Neuron (in vitro differentiated cells): ENCODE measurements around the gene EBPL.
A peak's percentile ranks its signal among the peaks of the same experiment; 100 is the strongest.
"Not testable (repeated sequence)": the region's sequence is repeated elsewhere in the genome, so short reads cannot be mapped to it uniquely, and the experiment has no call there.

Experiments used
- H2AFZ ChIP-seq: one replicate; pipeline ENCODE4 v1.6.1; 2013; ENCODE audit warnings: low read depth, mild to moderate bottlenecking, inconsistent platforms, low read length, moderate library complexity
- H3K27me3 ChIP-seq: one replicate; pipeline ENCODE4 v1.6.1; 2013; ENCODE audit warnings: low read length; ENCODE audit not compliant: insufficient read depth
- H3K36me3 ChIP-seq: one replicate; pipeline ENCODE4 v1.6.1; 2013; ENCODE audit warnings: low read length; ENCODE audit not compliant: insufficient read depth
- H3K4me1 ChIP-seq: one replicate; pipeline ENCODE4 v1.6.1; 2013; ENCODE audit warnings: low read length; ENCODE audit not compliant: insufficient read depth
- H3K4me3 ChIP-seq: 2 replicates; pipeline ENCODE4 v1.5.1; 2013; ENCODE audit warnings: mild to moderate bottlenecking, low read length, moderate library complexity
- H3K9me3 ChIP-seq: one replicate; pipeline ENCODE4 v1.6.1; 2013; ENCODE audit warnings: low read length

EBPL gene

GRCh38 chr13:49690995-49691784 lies at the start of gene EBPL:
EBPL (minus strand) TSS chr13:49691486; CDS start chr13:49691424, 62 bp downstream.
- H3K9me3 ChIP-seq, result no peaks in the 10 kb centered on the region

GRCh38 chr13:49740870-49741269 lies 49.6 kb upstream of the EBPL start:
- no peaks in the 10 kb centered on the region for H3K9me3 ChIP-seq
- H3K27me3 ChIP-seq, result no peaks in the 10 kb centered on the region
- no peak overlapping the region for H3K4me3 ChIP-seq
- no peaks in the 10 kb centered on the region for H3K4me1 ChIP-seq
- peaks cover 43% of the 10 kb centered on the region for H3K36me3 ChIP-seq
- no peak overlapping the region for H2AFZ ChIP-seq

More at GRCh38 chr13:49690995-49691784, at the start of gene EBPL:
- H2AFZ ChIP-seq, result peak within 1 kb of the TSS; percentile 75
- peak within 1 kb of the TSS; percentile 84 for H3K4me3 ChIP-seq
- no peaks in the 10 kb centered on the region for H3K27me3 ChIP-seq
- peaks cover 11% of the 10 kb centered on the region for H3K36me3 ChIP-seq
- no peaks in the 10 kb centered on the region for H3K4me1 ChIP-seq

GRCh38 chr13:49739498-49740187 lies 48.4 kb upstream of the EBPL start:
- Histone ChIP-seq H3K27me3 (no peaks in the 10 kb centered on the region), H3K4me1 (no peaks in the 10 kb centered on the region), H2AFZ (no peak overlapping the region), H3K9me3 (no peaks in the 10 kb centered on the region), H3K36me3 (peaks cover 34% of the 10 kb centered on the region), H3K4me3 (no peak overlapping the region)

GRCh38 chr13:49733181-49733951 lies 42.1 kb upstream of the EBPL start:
- H3K4me3 ChIP-seq, result no peak overlapping the region
- H3K4me1 ChIP-seq, result no peaks in the 10 kb centered on the region

GRCh38 chr13:49731766-49732165 lies 40.5 kb upstream of the EBPL start:
- Histone ChIP-seq H3K4me1 (no peaks in the 10 kb centered on the region), H3K36me3 (peaks cover 32% of the 10 kb centered on the region), H2AFZ (no peak overlapping the region), H3K4me3 (no peak overlapping the region), H3K27me3 (no peaks in the 10 kb centered on the region), H3K9me3 (peaks cover 4% of the 10 kb centered on the region)

More at GRCh38 chr13:49733181-49733951, 42.1 kb upstream of the EBPL start:
- Histone ChIP-seq H2AFZ (no peak overlapping the region), H3K36me3 (peaks cover 28% of the 10 kb centered on the region), H3K9me3 (peaks cover 2% of the 10 kb centered on the region), H3K27me3 (no peaks in the 10 kb centered on the region)

GRCh38 chr13:49716615-49717014 lies 25.3 kb upstream of the EBPL start:
- Histone ChIP-seq H3K4me1 (no peaks in the 10 kb centered on the region), H3K27me3 (no peaks in the 10 kb centered on the region), H3K36me3 (peaks cover 53% of the 10 kb centered on the region)

GRCh38 chr13:49714757-49715156 lies 23.5 kb upstream of the EBPL start:
- Histone ChIP-seq H3K27me3 (no peaks in the 10 kb centered on the region), H3K36me3 (peaks cover 53% of the 10 kb centered on the region), H3K4me1 (no peaks in the 10 kb centered on the region), H3K9me3 (peaks cover 9% of the 10 kb centered on the region), H2AFZ (no peak overlapping the region), H3K4me3 (no peak overlapping the region)

More at GRCh38 chr13:49716615-49717014, 25.3 kb upstream of the EBPL start:
- H3K9me3 ChIP-seq, result peaks cover 9% of the 10 kb centered on the region
- H2AFZ ChIP-seq, result no peak overlapping the region
- H3K4me3 ChIP-seq, result no peak overlapping the region

GRCh38 chr13:49711218-49711863 lies 20.1 kb upstream of the EBPL start:
- Histone ChIP-seq H3K27me3 (no peaks in the 10 kb centered on the region), H3K4me3 (no peak overlapping the region), H3K9me3 (peaks cover 4% of the 10 kb centered on the region), H2AFZ (no peak overlapping the region), H3K4me1 (no peaks in the 10 kb centered on the region), H3K36me3 (peaks cover 43% of the 10 kb centered on the region)

- peaks cover 53% of the 10 kb centered on the region for H3K36me3 ChIP-seq
- not testable (repeated sequence) for H2AFZ ChIP-seq, H3K27me3 ChIP-seq, H3K9me3 ChIP-seq, H3K4me1 ChIP-seq, H3K4me3 ChIP-seq
Observed at GRCh38 chr13:49704264-49704663, 13.0 kb upstream of the EBPL start.

- Histone ChIP-seq H2AFZ (no peak overlapping the region), H3K9me3 (no peaks in the 10 kb centered on the region), H3K4me3 (no peak overlapping the region), H3K4me1 (no peaks in the 10 kb centered on the region), H3K27me3 (no peaks in the 10 kb centered on the region), H3K36me3 (peaks cover 50% of the 10 kb centered on the region)
Observed at GRCh38 chr13:49701491-49701890, 10.2 kb upstream of the EBPL start.

GRCh38 chr13:49697468-49697867 lies 6.2 kb upstream of the EBPL start:
- peaks cover 29% of the 10 kb centered on the region for H3K36me3 ChIP-seq
- no peak overlapping the region for H2AFZ ChIP-seq
- no peaks in the 10 kb centered on the region for H3K27me3 ChIP-seq
- no peaks in the 10 kb centered on the region for H3K4me1 ChIP-seq
- no peaks in the 10 kb centered on the region for H3K9me3 ChIP-seq
- H3K4me3 ChIP-seq, result no peak overlapping the region

GRCh38 chr13:49694446-49694845 lies 3.2 kb upstream of the EBPL start:
- H3K4me3 ChIP-seq, result no peak overlapping the region
- no peaks in the 10 kb centered on the region for H3K4me1 ChIP-seq
- H3K27me3 ChIP-seq, result no peaks in the 10 kb centered on the region
- no peaks in the 10 kb centered on the region for H3K9me3 ChIP-seq
- no peak overlapping the region for H2AFZ ChIP-seq
- peaks cover 11% of the 10 kb centered on the region for H3K36me3 ChIP-seq
